MCF 10A (cell line): ENCODE data around the gene DCT. TPM values are rescaled to one million over a fixed set of nuclear protein-coding genes. Genes with fewer than 3 reads are reported as not detected.

Experiments
- BruUV-seq: library from RNA; stranded (reverse); fragments of 400-500 nt; replicated peaks from 2 replicates; lab custom pipeline; 2021; lab: Mats Ljungman, UMichigan
- CTCF ChIA-PET: fragments of 300-600 bp; sonication (Branson Sonifier 250); formaldehyde crosslinking; extraction: SDS; loops from one replicate; lab custom pipeline; 2021; ENCODE audit warnings: antibody characterized with exemption, inconsistent platforms; lab: Yijun Ruan, JAX
- POLR2A ChIA-PET: fragments of 300-600, 350-650 bp; sonication (Branson Sonifier 250); formaldehyde crosslinking; extraction: SDS; loops from one replicate; lab custom pipeline; 2020; ENCODE audit warnings: antibody characterized with exemption, inconsistent platforms; lab: Yijun Ruan, JAX
- DNase-seq: peaks from one replicate; pipeline ENCODE4 v3.0.0-alpha.2; 2018; ENCODE audit not compliant: unreplicated experiment
- H3K27ac Mint-ChIP-seq: one replicate; pipeline ENCODE4 v1.8.0; 2022; ENCODE audit warnings: mild to moderate bottlenecking, low read depth, mixed read lengths; ENCODE audit not compliant: unreplicated experiment
- H3K27me3 Mint-ChIP-seq: one replicate; pipeline ENCODE4 v1.8.0; 2022; ENCODE audit warnings: mixed read lengths; ENCODE audit not compliant: insufficient read depth, unreplicated experiment
- H3K36me3 Mint-ChIP-seq: one replicate; pipeline ENCODE4 v1.8.0; 2022; ENCODE audit warnings: mild to moderate bottlenecking, moderate library complexity, mixed read lengths; ENCODE audit not compliant: insufficient read depth, unreplicated experiment
- H3K4me1 Mint-ChIP-seq: one replicate; pipeline ENCODE4 v1.8.0; 2022; ENCODE audit warnings: mixed read lengths; ENCODE audit not compliant: insufficient read depth, unreplicated experiment
- H3K4me3 Mint-ChIP-seq: one replicate; pipeline ENCODE4 v1.8.0; 2022; ENCODE audit warnings: mild to moderate bottlenecking, moderate library complexity, mixed read lengths; ENCODE audit not compliant: unreplicated experiment
- H3K9me3 Mint-ChIP-seq: one replicate; pipeline ENCODE4 v1.8.0; 2022; ENCODE audit warnings: mixed read lengths; ENCODE audit not compliant: unreplicated experiment
- CTCF ChIP-seq: fragments of 200-600 bp; IDR thresholded peaks from one replicate; pipeline ENCODE4 v1.8.0; 2022; ENCODE audit warnings: antibody characterized with exemption, mild to moderate bottlenecking; ENCODE audit not compliant: unreplicated experiment
- intact Hi-C: fragments of 100-400 bp; cut with micrococcal nuclease; formaldehyde crosslinking; loops from 2 replicates; pipeline ENCODE4 v1.14.1; 2022
- total RNA-seq: library from RNA; stranded (reverse); gene quantifications from 2 replicates; pipeline ENCODE4 v1.2.3, GENCODE V29; 2022

The DCT gene
- total RNA-seq, 1 experiment from 2014 or later: not detected

- Mint-ChIP-seq H3K36me3 (no peaks in the 10 kb centered on the region), H3K27ac (no peak overlapping the region), H3K4me1 (no peaks in the 10 kb centered on the region), H3K4me3 (no peak overlapping the region), H3K27me3 (no peaks in the 10 kb centered on the region), H3K9me3 (no peaks in the 10 kb centered on the region)
- intact Hi-C loops: no loop called here
- CTCF ChIA-PET: interaction anchor here (0.7 kb wide), 1 partner anchor 16 kb away, joined by 6 read pairs; no protein-coding TSS in a partner anchor
- TF ChIP-seq CTCF: no peak
- POLR2A ChIA-PET: no interaction called here
- peak; percentile 40 for DNase-seq
- no TSS peak for BruUV-seq
Observed at GRCh38 chr13:94419304-94419924, 60.1 kb downstream of the DCT start.

GRCh38 chr13:94417294-94417693 lies 62.2 kb downstream of the DCT start:
- intact Hi-C loops: no loop called here
- CTCF ChIA-PET: interaction anchor here (1.2 to 1.4 kb wide), 2 partner anchors 133 to 1482 kb away, joined by 3 to 5 read pairs; no protein-coding TSS in a partner anchor

GRCh38 chr13:94416454-94417080 lies 62.9 kb downstream of the DCT start:
- no peaks in the 10 kb centered on the region for H3K36me3 Mint-ChIP-seq
- H3K9me3 Mint-ChIP-seq: no peaks in the 10 kb centered on the region
- intact Hi-C loops: no loop called here
- CTCF ChIA-PET: interaction anchor here (0.6 to 1.4 kb wide), 5 partner anchors 20 to 1481 kb away, joined by 3 to 5 read pairs (median 3); no protein-coding TSS in a partner anchor
- POLR2A ChIA-PET: no interaction called here
- no peaks in the 10 kb centered on the region for H3K27me3 Mint-ChIP-seq
- no peaks in the 10 kb centered on the region for H3K4me1 Mint-ChIP-seq
- BruUV-seq: no TSS peak
- DNase-seq: peak; percentile 70
- H3K27ac Mint-ChIP-seq: no peak overlapping the region
- H3K4me3 Mint-ChIP-seq: no peak overlapping the region
- peak; percentile 50 for TF ChIP-seq CTCF

More at GRCh38 chr13:94417294-94417693, 62.2 kb downstream of the DCT start:
- POLR2A ChIA-PET: interaction anchor here (0.6 kb wide), 1 partner anchor 117 kb away, joined by 3 read pairs; no protein-coding TSS in a partner anchor
- no peaks in the 10 kb centered on the region for H3K4me1 Mint-ChIP-seq
- DNase-seq: no peak
- no peak for TF ChIP-seq CTCF
- BruUV-seq: no TSS peak
- no peaks in the 10 kb centered on the region for H3K36me3 Mint-ChIP-seq
- H3K27me3 Mint-ChIP-seq: no peaks in the 10 kb centered on the region
- no peaks in the 10 kb centered on the region for H3K9me3 Mint-ChIP-seq
- no peak overlapping the region for H3K27ac Mint-ChIP-seq
- no peak overlapping the region for H3K4me3 Mint-ChIP-seq

- TF ChIP-seq CTCF: no peak
- Mint-ChIP-seq H3K4me3 (no peak overlapping the region), H3K27me3 (no peaks in the 10 kb centered on the region), H3K27ac (no peak overlapping the region), H3K36me3 (no peaks in the 10 kb centered on the region), H3K4me1 (no peaks in the 10 kb centered on the region), H3K9me3 (no peaks in the 10 kb centered on the region)
- intact Hi-C loops: no loop called here
- POLR2A ChIA-PET: no interaction called here
- CTCF ChIA-PET: interaction anchor here (0.6 to 1.2 kb wide), 5 partner anchors 184 to 1480 kb away, joined by 3 to 6 read pairs (median 4); no protein-coding TSS in a partner anchor
- BruUV-seq: no TSS peak
- no peak for DNase-seq
Observed at GRCh38 chr13:94415500-94416237, 63.8 kb downstream of the DCT start.
